Cardiac fibroblast (primary cell): ENCODE measurements around the gene KDM2A.

Source experiments
- DNase-seq, 2 donors: peaks; one replicate each; pipeline versions ENCODE4 v3.0.0 to v3.0.0-alpha.2; 2010; ENCODE audit warnings: low read depth in 2 of 2
- H3K4me3 ChIP-seq, 2 donors: replicated peaks in 1 of 2; 1 replicate in 1 of 2; 2 replicates in 1 of 2; pipeline ENCODE4 v1.5.1; 2011; ENCODE audit warnings: low read depth in 2 of 2, low read length in 2 of 2, mild to moderate bottlenecking in 2 of 2, moderate library complexity in 1 of 2
- TF ChIP-seq, protein P1 (sequence below): IDR thresholded peaks from one replicate; pipeline ENCODE4 v1.5.1; 2011; ENCODE audit warnings: low read depth, mild to moderate bottlenecking, low read length, inconsistent platforms

KDM2A gene

GRCh38 chr11:67082071-67082791 is 36.8 kb upstream of the KDM2A start:
- peak in 1 of 2 donors; percentile 25 for DNase-seq
- TF ChIP-seq, protein P1, sequence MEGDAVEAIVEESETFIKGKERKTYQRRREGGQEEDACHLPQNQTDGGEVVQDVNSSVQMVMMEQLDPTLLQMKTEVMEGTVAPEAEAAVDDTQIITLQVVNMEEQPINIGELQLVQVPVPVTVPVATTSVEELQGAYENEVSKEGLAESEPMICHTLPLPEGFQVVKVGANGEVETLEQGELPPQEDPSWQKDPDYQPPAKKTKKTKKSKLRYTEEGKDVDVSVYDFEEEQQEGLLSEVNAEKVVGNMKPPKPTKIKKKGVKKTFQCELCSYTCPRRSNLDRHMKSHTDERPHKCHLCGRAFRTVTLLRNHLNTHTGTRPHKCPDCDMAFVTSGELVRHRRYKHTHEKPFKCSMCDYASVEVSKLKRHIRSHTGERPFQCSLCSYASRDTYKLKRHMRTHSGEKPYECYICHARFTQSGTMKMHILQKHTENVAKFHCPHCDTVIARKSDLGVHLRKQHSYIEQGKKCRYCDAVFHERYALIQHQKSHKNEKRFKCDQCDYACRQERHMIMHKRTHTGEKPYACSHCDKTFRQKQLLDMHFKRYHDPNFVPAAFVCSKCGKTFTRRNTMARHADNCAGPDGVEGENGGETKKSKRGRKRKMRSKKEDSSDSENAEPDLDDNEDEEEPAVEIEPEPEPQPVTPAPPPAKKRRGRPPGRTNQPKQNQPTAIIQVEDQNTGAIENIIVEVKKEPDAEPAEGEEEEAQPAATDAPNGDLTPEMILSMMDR = no peak
- no peak overlapping the region for H3K4me3 ChIP-seq

DNA sequence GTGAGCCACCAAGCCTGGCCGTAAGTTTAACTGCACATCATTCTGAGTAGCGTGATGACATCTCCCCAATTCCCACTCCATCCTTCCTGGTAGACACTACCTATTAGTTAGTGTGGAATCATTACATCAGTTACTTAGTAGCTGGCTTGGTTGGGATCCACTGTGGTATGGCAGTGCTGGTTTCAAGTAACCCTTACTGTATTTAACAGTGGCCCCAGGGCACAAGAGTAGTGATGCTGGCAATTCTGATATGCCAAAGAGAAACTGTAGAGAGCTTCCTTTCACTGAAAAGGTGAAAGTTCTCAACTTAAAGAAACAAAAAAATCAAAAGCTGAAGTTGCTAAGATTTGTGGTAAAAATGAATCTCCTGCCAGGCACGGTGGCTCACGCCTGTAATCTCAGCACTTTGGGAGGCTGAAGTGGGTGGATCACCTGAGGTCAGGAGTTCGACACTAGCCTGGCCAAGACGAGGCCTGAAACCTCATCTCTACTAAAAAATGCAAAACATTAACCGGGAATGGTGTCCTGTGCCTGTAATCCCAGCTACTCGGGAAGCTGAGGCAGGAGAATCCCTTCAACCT is 35.2 kb upstream of the KDM2A start:
- no peak overlapping the region for H3K4me3 ChIP-seq
- DNase-seq = no peak
- TF ChIP-seq, protein P1 = no peak

- DNase-seq = no peak
These were observed 33.4 kb upstream of the KDM2A start for GRCh38 chr11:67085617-67086016.

GRCh38 chr11:67090717-67091116 is 28.3 kb upstream of the KDM2A start:
- DNase-seq = no peak
- H3K4me3 ChIP-seq = no peak overlapping the region
- TF ChIP-seq, protein P1 = no peak

More at GRCh38 chr11:67085617-67086016, 33.4 kb upstream of the KDM2A start:
- TF ChIP-seq, protein P1 = no peak
- no peak overlapping the region for H3K4me3 ChIP-seq

- no peak overlapping the region for H3K4me3 ChIP-seq
- TF ChIP-seq, protein P1 = no peak
- no peak for DNase-seq
These were observed 23.9 kb upstream of the KDM2A start for GRCh38 chr11:67095214-67095507.

GRCh38 chr11:67098799-67099429 is 20.1 kb upstream of the KDM2A start:
- no peak for DNase-seq
- TF ChIP-seq, protein P1 = no peak
- H3K4me3 ChIP-seq = no peak overlapping the region
